C4-2B (cell line): ENCODE data around the gene PGLYRP4.

Experiments used
- H3K27ac ChIP-seq: fragments of 450-650 bp; 2 replicates; pipeline ENCODE4 v1.5.1; 2017
- ZFX ChIP-seq: fragments of 450-650 bp; IDR thresholded peaks from 2 replicates; pipeline ENCODE4 v1.6.1; 2017
- TF ChIP-seq, protein P1 (sequence below): fragments of 450-650 bp; conservative IDR thresholded peaks from 2 replicates; pipeline ENCODE4 v1.5.1; 2017; ENCODE audit warnings: mild to moderate bottlenecking

PGLYRP4 gene

DNA sequence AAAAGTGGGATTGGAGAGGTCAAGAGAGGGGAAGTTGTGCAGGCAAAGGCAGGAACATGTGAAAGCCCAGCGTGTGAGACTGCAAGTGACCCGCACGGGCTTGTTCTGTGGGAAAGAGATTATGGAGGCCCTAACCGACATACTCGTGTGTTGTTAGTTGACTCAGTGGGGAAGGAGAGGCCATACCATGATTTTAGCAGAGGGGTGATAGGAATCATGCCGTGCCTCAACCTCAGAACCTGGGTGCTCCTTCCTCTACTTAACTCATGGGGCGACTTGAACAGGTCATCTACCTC is 55.2 kb downstream of the PGLYRP4 start:
- no peak overlapping the region for H3K27ac ChIP-seq
- TF ChIP-seq, protein P1, sequence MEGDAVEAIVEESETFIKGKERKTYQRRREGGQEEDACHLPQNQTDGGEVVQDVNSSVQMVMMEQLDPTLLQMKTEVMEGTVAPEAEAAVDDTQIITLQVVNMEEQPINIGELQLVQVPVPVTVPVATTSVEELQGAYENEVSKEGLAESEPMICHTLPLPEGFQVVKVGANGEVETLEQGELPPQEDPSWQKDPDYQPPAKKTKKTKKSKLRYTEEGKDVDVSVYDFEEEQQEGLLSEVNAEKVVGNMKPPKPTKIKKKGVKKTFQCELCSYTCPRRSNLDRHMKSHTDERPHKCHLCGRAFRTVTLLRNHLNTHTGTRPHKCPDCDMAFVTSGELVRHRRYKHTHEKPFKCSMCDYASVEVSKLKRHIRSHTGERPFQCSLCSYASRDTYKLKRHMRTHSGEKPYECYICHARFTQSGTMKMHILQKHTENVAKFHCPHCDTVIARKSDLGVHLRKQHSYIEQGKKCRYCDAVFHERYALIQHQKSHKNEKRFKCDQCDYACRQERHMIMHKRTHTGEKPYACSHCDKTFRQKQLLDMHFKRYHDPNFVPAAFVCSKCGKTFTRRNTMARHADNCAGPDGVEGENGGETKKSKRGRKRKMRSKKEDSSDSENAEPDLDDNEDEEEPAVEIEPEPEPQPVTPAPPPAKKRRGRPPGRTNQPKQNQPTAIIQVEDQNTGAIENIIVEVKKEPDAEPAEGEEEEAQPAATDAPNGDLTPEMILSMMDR = no peak
- TF ChIP-seq ZFX = no peak

DNA sequence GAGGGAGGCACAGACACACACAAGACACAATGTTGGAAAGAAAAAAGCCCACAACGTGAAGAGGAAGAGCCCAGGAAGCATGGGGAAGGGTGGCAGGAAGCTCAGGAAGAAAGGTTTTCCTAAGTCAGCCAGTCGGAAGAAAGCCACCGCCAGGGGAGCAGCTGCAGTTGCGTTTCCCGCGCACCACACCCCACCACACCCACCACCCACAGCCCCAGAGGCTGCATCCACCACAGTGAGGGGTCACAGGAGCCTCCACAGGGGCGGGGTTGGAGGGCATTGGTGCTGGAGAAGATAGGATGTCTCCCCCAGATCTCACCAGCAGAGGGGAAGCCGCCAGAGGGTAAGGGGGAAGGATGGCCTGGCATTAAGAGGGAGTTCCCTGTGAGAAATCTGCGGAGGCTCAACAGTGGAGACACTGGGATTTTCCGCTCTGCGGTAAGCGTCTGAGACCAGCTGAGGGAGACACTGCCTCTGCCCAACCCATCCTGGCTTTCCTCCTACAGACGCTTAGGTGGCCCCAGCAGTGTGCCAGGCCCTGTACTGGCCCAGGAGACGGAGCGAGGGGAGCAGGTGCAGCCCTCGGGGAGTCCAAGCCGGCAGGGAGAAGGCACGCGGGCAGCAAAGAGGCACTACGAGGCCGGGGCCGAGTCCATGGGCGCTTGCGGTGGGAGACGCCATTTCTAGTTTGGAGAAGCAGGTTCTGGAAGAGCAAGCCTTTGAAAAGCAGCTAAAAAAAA is 55.7 kb downstream of the PGLYRP4 start:
- no peak overlapping the region for H3K27ac ChIP-seq
- TF ChIP-seq, protein P1 = no peak
- no peak for TF ChIP-seq ZFX

DNA sequence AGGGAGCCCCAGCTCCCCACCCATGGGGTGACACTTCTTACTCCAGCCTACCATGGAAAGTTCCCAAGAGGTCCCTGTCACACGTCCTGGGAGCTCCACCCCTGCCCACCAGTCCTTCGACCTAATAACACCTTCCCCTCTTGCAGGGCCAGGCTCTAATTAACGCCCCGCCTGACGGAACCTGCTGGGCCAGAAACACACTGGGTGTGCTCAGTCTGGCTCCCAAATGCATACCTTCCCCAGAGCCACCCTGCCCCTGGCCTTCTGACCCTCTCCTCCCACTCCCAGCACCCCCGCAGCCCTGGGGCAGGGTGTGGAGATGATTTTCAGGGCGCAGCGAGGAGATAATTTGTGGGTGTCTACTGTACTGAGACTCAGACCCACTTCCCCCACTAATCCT is 56.5 kb downstream of the PGLYRP4 start:
- TF ChIP-seq, protein P1 = no peak
- TF ChIP-seq ZFX = no peak
- no peak overlapping the region for H3K27ac ChIP-seq

DNA sequence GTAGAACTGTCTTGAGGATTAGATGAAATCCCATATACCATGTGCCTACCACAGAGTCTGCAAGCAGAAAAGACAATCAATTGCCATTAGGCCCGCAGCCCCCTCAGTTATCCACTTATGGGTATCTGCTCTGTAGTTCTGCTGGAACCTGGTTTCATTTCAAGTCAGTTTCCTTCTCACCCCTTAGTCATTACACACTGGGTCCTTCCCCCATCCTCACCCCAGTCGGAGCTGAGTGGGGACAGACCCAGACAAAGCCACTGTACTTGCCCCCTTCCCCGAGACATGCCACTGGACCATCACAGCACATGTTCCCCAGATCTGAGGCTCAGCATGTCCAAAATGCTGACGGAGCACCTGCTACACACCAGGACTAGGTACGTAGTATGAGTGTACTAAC is 57.1 kb downstream of the PGLYRP4 start:
- TF ChIP-seq ZFX = no peak
- TF ChIP-seq, protein P1 = no peak
- no peak overlapping the region for H3K27ac ChIP-seq

DNA sequence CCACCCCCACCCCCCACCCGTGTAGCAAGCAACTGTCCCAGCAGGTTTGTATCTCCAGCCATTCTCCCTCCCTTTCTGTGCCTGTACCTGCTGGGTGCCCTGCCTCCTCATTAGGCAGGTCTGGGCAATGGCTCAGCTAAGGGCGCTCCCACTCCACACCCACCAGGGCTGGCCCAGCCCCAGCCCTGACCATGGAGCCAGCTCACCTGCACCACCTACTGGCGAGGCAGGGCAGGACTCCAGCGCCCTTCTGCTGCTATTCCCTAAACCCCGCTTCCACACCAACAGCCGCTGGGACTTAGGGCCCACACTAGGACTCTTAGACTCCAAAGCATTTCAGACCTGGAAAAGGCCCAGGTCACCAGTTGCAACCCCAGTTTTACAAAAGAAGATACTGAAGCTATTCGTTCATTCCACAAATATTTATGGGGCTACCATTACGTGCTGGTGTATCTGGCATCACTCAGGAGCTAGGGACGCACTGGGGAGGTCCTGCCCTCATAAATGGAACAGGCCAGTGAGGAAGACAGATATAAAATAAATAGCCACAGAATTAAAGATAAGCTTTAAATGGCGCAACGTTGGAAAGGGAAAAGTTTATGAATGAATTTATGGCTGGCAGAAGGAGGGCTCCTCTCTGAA is 59.9 kb downstream of the PGLYRP4 start:
- H3K27ac ChIP-seq = no peak overlapping the region
- TF ChIP-seq ZFX = no peak
- TF ChIP-seq, protein P1 = peak; percentile 84
